Trophoblast cell (in vitro differentiated cells and primary cell): ENCODE measurements around the gene SMTNL2.

Source experiments
- DNase-seq, 2 donors: peaks; one replicate each; pipeline ENCODE4 v3.0.0-alpha.2; 2016
- H2AFZ ChIP-seq: 2 replicates; pipeline ENCODE4 v1.6.1; 2013; ENCODE audit warnings: low read length, moderate library complexity, mild to moderate bottlenecking; ENCODE audit not compliant: insufficient read depth, poor library complexity
- H2AK5ac ChIP-seq: 2 replicates; pipeline ENCODE4 v1.6.1; 2013; ENCODE audit warnings: mild to moderate bottlenecking, low read length
- H2BK120ac ChIP-seq: 2 replicates; pipeline ENCODE4 v1.6.1; 2013; ENCODE audit warnings: low read length, mild to moderate bottlenecking, moderate library complexity; ENCODE audit not compliant: insufficient read depth, poor library complexity
- H2BK12ac ChIP-seq: 2 replicates; pipeline ENCODE4 v1.6.1; 2013; ENCODE audit warnings: mild to moderate bottlenecking, low read length, moderate library complexity
- H2BK5ac ChIP-seq: 2 replicates; pipeline ENCODE4 v1.6.1; 2013; ENCODE audit warnings: low read length, low read depth, moderate library complexity, mild to moderate bottlenecking; ENCODE audit not compliant: poor library complexity
- H3K14ac ChIP-seq: 2 replicates; pipeline ENCODE4 v1.6.1; 2013; ENCODE audit warnings: mild to moderate bottlenecking, low read length
- H3K18ac ChIP-seq: 2 replicates; pipeline ENCODE4 v1.6.1; 2013; ENCODE audit warnings: mild to moderate bottlenecking, low read length
- H3K23ac ChIP-seq: 2 replicates; pipeline ENCODE4 v1.6.1; 2013; ENCODE audit warnings: low read length
- H3K27ac ChIP-seq: 2 replicates; pipeline ENCODE4 v1.5.1; 2013; ENCODE audit warnings: low read depth, mild to moderate bottlenecking, inconsistent platforms, low read length, moderate library complexity
- H3K27me3 ChIP-seq: 2 replicates; pipeline ENCODE4 v1.6.1; 2013; ENCODE audit warnings: inconsistent platforms, mild to moderate bottlenecking, low read length, moderate library complexity; ENCODE audit not compliant: insufficient read depth
- H3K36me3 ChIP-seq, 2 experiments: 1 replicate in 1 of 2; 2 replicates in 1 of 2; pipeline ENCODE4 v1.6.1; 2013; ENCODE audit warnings: low read length in 2 of 2, mild to moderate bottlenecking in 2 of 2, moderate library complexity in 1 of 2; ENCODE audit not compliant: insufficient read depth in 2 of 2, control insufficient read depth in 1 of 2
- H3K4ac ChIP-seq: 2 replicates; pipeline ENCODE4 v1.6.1; 2013; ENCODE audit warnings: low read depth, mild to moderate bottlenecking, low read length, moderate library complexity
- H3K4me1 ChIP-seq, 2 experiments: 1 replicate in 1 of 2; 2 replicates in 1 of 2; pipeline ENCODE4 v1.6.1; 2013; ENCODE audit warnings: low read length in 2 of 2, mild to moderate bottlenecking in 2 of 2, moderate library complexity in 1 of 2; ENCODE audit not compliant: insufficient read depth in 2 of 2, control insufficient read depth in 1 of 2
- H3K4me2 ChIP-seq: 2 replicates; pipeline ENCODE4 v1.6.1; 2013; ENCODE audit warnings: inconsistent platforms, mild to moderate bottlenecking, low read length, moderate library complexity
- H3K4me3 ChIP-seq: 2 replicates; pipeline ENCODE4 v1.5.1; 2013; ENCODE audit warnings: mild to moderate bottlenecking, low read depth, low read length, inconsistent platforms
- H3K79me1 ChIP-seq: one replicate; pipeline ENCODE4 v1.6.1; 2013; ENCODE audit warnings: low read length
- H3K79me2 ChIP-seq: 2 replicates; pipeline ENCODE4 v1.6.1; 2013; ENCODE audit warnings: low read length, mild to moderate bottlenecking; ENCODE audit not compliant: control insufficient read depth, insufficient read depth, poor library complexity
- H3K9ac ChIP-seq: 2 replicates; pipeline ENCODE4 v1.6.1; 2013; ENCODE audit warnings: mild to moderate bottlenecking, low read length
- H3K9me3 ChIP-seq: 2 replicates; pipeline ENCODE4 v1.6.1; 2013; ENCODE audit warnings: low read depth, mild to moderate bottlenecking, control low read depth, inconsistent platforms, low read length; ENCODE audit not compliant: insufficient read depth
- H4K12ac ChIP-seq: 2 replicates; pipeline ENCODE4 v1.6.1; 2013; ENCODE audit warnings: low read depth, mild to moderate bottlenecking, low read length, moderate library complexity
- H4K8ac ChIP-seq: 2 replicates; pipeline ENCODE4 v1.6.1; 2013; ENCODE audit warnings: low read depth, mild to moderate bottlenecking, low read length, moderate library complexity
- H4K91ac ChIP-seq: one replicate; pipeline ENCODE4 v1.6.1; 2013; ENCODE audit warnings: low read depth, mild to moderate bottlenecking, low read length, moderate library complexity
- WGBS: extraction: QIAGEN DNeasy Blood & Tissue Kit; methylation state at CpG from one replicate; pipeline ENCODE4 v1.1.7; 2013; ENCODE audit warnings: missing lambda C conversion rate; ENCODE audit not compliant: insufficient read length, insufficient coverage; ENCODE audit errors: extremely low coverage; 5-methylcytosine and 5-hydroxymethylcytosine counted together

SMTNL2 gene

DNA sequence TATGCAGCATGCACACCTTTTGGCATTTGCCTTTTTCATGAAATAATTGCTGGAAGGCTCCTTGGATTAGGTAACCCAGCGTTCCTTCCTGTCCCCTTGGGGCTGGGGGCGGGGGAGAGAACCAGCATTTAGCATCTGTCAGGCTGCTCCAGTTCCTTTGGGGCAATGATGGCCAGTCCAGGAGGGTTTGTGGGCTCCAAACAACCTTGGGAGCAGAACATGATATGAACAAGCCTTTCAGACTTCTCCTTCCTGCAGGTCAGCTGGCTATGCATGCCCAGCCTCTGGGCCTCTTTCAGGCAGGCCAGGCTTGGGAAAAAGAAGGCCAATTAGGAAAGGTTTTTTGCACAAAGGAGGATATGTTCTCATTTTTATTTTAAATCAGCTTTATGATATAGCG is 1.1 kb upstream of the SMTNL2 start:
- Histone ChIP-seq H3K9me3 (peaks cover 1% of the 10 kb centered on the region), H3K9ac (no peak overlapping the region), H2AFZ (no peak overlapping the region), H3K4me2 (no peak overlapping the region), H2AK5ac (no peak overlapping the region), H3K4me1 (peaks cover 32 to 51% of the 10 kb centered on the region in 2 experiments), H3K27me3 (no peaks in the 10 kb centered on the region), H4K91ac (peak overlapping the region; percentile 2), H3K18ac (no peak overlapping the region), H4K8ac (no peak overlapping the region), H3K4me3 (no peak overlapping the region), H4K12ac (no peak overlapping the region), H2BK12ac (no peak overlapping the region), H3K14ac (no peak overlapping the region), H2BK120ac (no peak overlapping the region), H3K79me1 (peaks cover 31% of the 10 kb centered on the region), H3K79me2 (peaks cover 31% of the 10 kb centered on the region), H3K23ac (no peak overlapping the region), H3K27ac (no peak overlapping the region), H3K4ac (no peak overlapping the region), H3K36me3 (no peaks in the 10 kb centered on the region), H2BK5ac (no peak overlapping the region)
- no peak for DNase-seq
- WGBS: no CpG with 5 or more reads among the region's 3 CpGs

GRCh38 chr17:4583782-4584100 is 588 bp upstream of the SMTNL2 start:
- Histone ChIP-seq H2AFZ (peak overlapping the region; percentile 40), H3K27ac (peak overlapping the region; percentile 24), H3K27me3 (no peaks in the 10 kb centered on the region), H3K36me3 (no peaks in the 10 kb centered on the region), H2BK12ac (peak overlapping the region; percentile 68), H4K91ac (peak overlapping the region; percentile 63), H3K9ac (no peak overlapping the region), H4K8ac (peak overlapping the region; percentile 62), H3K4ac (peak overlapping the region; percentile 87), H2BK120ac (peak overlapping the region; percentile 85), H3K79me1 (peaks cover 36% of the 10 kb centered on the region), H3K4me1 (peaks cover 37 to 57% of the 10 kb centered on the region in 2 experiments), H3K4me2 (peak overlapping the region; percentile 78), H3K23ac (no peak overlapping the region), H3K14ac (peak overlapping the region; percentile 61), H3K9me3 (peaks cover 1% of the 10 kb centered on the region), H3K4me3 (peak overlapping the region; percentile 88), H2AK5ac (no peak overlapping the region), H3K79me2 (peaks cover 36% of the 10 kb centered on the region), H4K12ac (no peak overlapping the region), H2BK5ac (peak overlapping the region; percentile 69), H3K18ac (peak overlapping the region; percentile 79)
- DNase-seq: peak in 1 of 2 donors; percentile 24
- WGBS: no CpG with 5 or more reads among the region's 12 CpGs

DNA sequence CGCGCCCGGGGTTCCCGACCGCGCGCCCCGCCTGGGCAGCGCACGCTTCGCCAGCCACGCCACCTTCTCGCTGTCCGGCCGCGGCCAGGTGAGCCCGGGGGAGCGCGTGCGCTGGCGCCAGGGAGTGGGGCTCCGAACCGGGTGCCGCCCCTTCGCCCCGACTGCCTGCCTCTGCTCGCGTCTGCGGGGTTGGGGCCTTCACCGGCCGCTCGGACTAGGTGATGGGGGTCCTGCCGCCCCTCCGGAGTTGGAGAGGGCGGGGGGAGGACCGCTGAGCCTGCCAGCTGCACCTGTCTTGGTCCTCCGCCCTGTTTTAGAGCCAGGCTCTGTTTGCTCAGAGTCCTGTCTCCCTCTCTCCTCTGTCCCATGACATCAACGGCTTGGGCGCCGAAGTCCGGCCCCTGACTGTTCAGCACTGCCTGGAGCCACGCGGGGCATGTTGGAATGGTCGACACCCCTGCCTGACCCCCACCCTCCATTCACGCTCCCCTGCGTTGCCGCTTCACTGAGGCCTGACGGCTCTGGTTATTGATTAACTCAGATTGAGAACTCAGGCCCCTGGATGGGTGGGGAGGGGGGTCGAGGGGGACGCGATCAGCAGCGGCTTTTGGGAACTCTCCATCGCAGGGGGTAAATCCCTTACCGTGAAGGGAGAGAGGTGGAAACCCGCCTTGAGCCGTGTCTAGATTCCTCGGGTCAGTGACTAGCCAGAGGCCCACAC is 748 bp downstream of the SMTNL2 start:
- DNase-seq: no peak
- peak overlapping the region; percentile 29 for H3K27ac ChIP-seq
- H4K12ac ChIP-seq: peak overlapping the region; percentile 31
- H3K27me3 ChIP-seq: no peaks in the 10 kb centered on the region
- H3K4me2 ChIP-seq: peak overlapping the region; percentile 78
- H4K8ac ChIP-seq: peak overlapping the region; percentile 26
- H3K9ac ChIP-seq: peak overlapping the region; percentile 54
- peak overlapping the region; percentile 88 for H3K4me3 ChIP-seq
- H3K79me2 ChIP-seq: peaks cover 44% of the 10 kb centered on the region
- peak overlapping the region; percentile 39 for H2BK120ac ChIP-seq
- H3K23ac ChIP-seq: no peak overlapping the region
- peak overlapping the region; percentile 2 for H2BK5ac ChIP-seq
- H3K4ac ChIP-seq: peak overlapping the region; percentile 96
- H3K18ac ChIP-seq: peak overlapping the region; percentile 62
- peak overlapping the region; percentile 83 for H3K14ac ChIP-seq
- H3K4me1 ChIP-seq: peaks cover 44 to 63% of the 10 kb centered on the region in 2 experiments
- WGBS: no CpG with 5 or more reads among the region's 57 CpGs
- H3K9me3 ChIP-seq: peaks cover 1% of the 10 kb centered on the region
- peak overlapping the region; percentile 70 for H4K91ac ChIP-seq
- H2BK12ac ChIP-seq: peak overlapping the region; percentile 9
- peak overlapping the region; percentile 48 for H2AK5ac ChIP-seq
- H3K79me1 ChIP-seq: peaks cover 44% of the 10 kb centered on the region
- peak overlapping the region; percentile 68 for H2AFZ ChIP-seq
- H3K36me3 ChIP-seq: no peaks in the 10 kb centered on the region

DNA sequence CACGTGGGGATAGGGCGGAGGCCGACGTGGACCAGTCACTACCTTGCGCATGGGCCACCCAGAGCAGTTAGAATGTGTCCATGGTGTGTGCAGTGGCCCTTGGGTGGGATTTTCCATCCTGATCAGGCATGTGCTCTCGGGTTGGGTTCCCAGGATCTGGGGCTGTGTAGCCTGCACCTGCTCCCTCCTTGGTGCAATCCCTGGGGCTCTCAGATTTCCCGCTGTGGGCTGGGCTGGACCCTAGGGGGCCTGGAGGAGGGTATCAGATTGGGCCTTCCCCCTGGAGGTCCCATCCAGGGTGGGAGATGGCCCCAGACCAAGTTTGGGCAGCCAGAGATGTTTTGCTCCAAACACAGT is 1.3 kb downstream of the SMTNL2 start:
- peaks cover 1% of the 10 kb centered on the region for H3K9me3 ChIP-seq
- H4K12ac ChIP-seq: no peak overlapping the region
- peaks cover 44% of the 10 kb centered on the region for H3K79me1 ChIP-seq
- H2AFZ ChIP-seq: no peak overlapping the region
- peak overlapping the region; percentile 2 for H2BK5ac ChIP-seq
- H3K79me2 ChIP-seq: peaks cover 47% of the 10 kb centered on the region
- H3K9ac ChIP-seq: peak overlapping the region; percentile 54
- H3K18ac ChIP-seq: peak overlapping the region; percentile 62
- H3K27ac ChIP-seq: peak overlapping the region; percentile 84
- H3K14ac ChIP-seq: peak overlapping the region; percentile 83
- no peak overlapping the region for H4K8ac ChIP-seq
- H3K4me3 ChIP-seq: peak overlapping the region; percentile 88
- H3K4me2 ChIP-seq: peak overlapping the region; percentile 78
- H2BK12ac ChIP-seq: peak overlapping the region; percentile 9
- peaks cover 43 to 66% of the 10 kb centered on the region in 2 experiments for H3K4me1 ChIP-seq
- H2BK120ac ChIP-seq: no peak overlapping the region
- no peak for DNase-seq
- H2AK5ac ChIP-seq: peak overlapping the region; percentile 22
- H3K27me3 ChIP-seq: no peaks in the 10 kb centered on the region
- peaks cover under 1 to 3% of the 10 kb centered on the region in 2 experiments for H3K36me3 ChIP-seq
- peak overlapping the region; percentile 70 for H4K91ac ChIP-seq
- H3K4ac ChIP-seq: peak overlapping the region; percentile 96
- no CpG with 5 or more reads among the region's 7 CpGs for WGBS
- H3K23ac ChIP-seq: no peak overlapping the region
